Body of pancreas (tissue), 4 donors: ENCODE measurements around the gene NCOA1. TPM values are rescaled to one million over a fixed set of nuclear protein-coding genes. Genes with fewer than 3 reads are reported as not detected.

Experiments used
- ATAC-seq: fragments of 150-250 bp; one replicate; pipeline ENCODE4 v1.9.1; 2016
- DNase-seq, 4 donors: peaks; one replicate each; pipeline ENCODE4 v3.0.0-alpha.2; 2019
- H3K27ac ChIP-seq, 4 donors: fragments of 200-600 bp; sonication (generic); 1 replicate in 3 of 4; 2 replicates in 1 of 4; pipeline versions ENCODE4 v1.5.1 to v1.6.1; 2016 to 2019; ENCODE audit warnings: mild to moderate bottlenecking in 1 of 4, mixed read lengths in 1 of 4, moderate library complexity in 1 of 4
- H3K27me3 ChIP-seq, 2 donors: fragments of 200-600 bp; sonication (generic); one replicate each; pipeline ENCODE4 v1.6.0; 2016; ENCODE audit warnings: mild to moderate bottlenecking in 1 of 2
- H3K36me3 ChIP-seq, 2 donors: fragments of 200-600 bp; sonication (generic); replicated peaks in 1 of 2; 2 replicates each; pipeline ENCODE4 v1.5.1; 2016; ENCODE audit warnings: low read depth in 2 of 2; ENCODE audit not compliant: insufficient read depth in 1 of 2
- H3K4me1 ChIP-seq: fragments of 200-600 bp; sonication (generic); one replicate; pipeline ENCODE4 v1.6.0; 2016
- H3K4me3 ChIP-seq, 2 donors: fragments of 200-600 bp; sonication (generic); 1 replicate in 1 of 2; 2 replicates in 1 of 2; pipeline ENCODE4 v1.5.1; 2016 to 2019
- H3K9me3 ChIP-seq, 3 donors: fragments of 200-600 bp; sonication (generic); 1 replicate in 2 of 3; 2 replicates in 1 of 3; pipeline ENCODE4 v1.5.1; 2016
- POLR2A ChIP-seq, 3 donors: fragments of 450-650 bp; IDR thresholded peaks; one replicate each; pipeline ENCODE4 v1.6.1; 2016; ENCODE audit warnings: antibody characterized with exemption in 3 of 3, mild to moderate bottlenecking in 2 of 3
- WGBS, 2 donors: methylation state at CpG; one replicate each; pipeline ENCODE4 v1.1.5; 2017; 5-methylcytosine and 5-hydroxymethylcytosine counted together
- intact Hi-C: fragments of 100-400 bp; cut with DNase I; formaldehyde crosslinking; loops from one replicate; pipeline ENCODE4 v1.15.1; 2023
- total RNA-seq, 2 donors: library from RNA; depleted of rRNA; stranded (reverse); fragments of >200 nt; gene quantifications; one replicate each; pipeline ENCODE4 v1.1.0, GENCODE V29; 2016
- TF ChIP-seq, protein P1 (sequence below), 7 experiments: fragments of 450-650 bp in 4 of 7; fragments of 200-600 bp in 3 of 7; sonication (generic) in 3 of 7; IDR thresholded peaks; one replicate each; pipeline ENCODE4 v1.5.1; 2016 to 2019; ENCODE audit warnings: antibody characterized with exemption in 7 of 7

NCOA1 gene
- total RNA-seq, 2 donors from 2014 or later, result 22.1 to 38.7 TPM

DNA sequence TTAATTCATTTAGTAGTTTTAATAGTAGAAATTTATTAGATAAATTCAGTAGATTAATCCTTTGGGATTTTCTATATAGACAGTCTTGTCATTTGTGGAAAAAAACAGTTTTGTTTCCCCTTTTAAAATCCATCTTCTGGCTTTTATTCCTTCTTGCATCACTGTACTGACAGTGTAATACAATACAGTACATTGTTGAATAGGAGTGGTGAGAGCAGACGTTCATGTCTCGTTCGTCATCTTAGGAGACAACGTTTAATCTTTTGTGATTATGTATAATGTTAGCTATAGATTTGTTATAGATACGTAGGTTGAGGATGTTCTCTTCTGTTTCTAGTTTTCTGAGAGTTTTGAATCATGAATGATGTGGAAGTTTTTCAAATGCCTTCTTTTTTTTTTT lies 61.8 kb downstream of the NCOA1 start:
- no peaks in the 10 kb centered on the region for H3K9me3 ChIP-seq
- TF ChIP-seq POLR2A (IDR thresholded peaks at IDR 0.05), result no peak
- TF ChIP-seq, protein P1, sequence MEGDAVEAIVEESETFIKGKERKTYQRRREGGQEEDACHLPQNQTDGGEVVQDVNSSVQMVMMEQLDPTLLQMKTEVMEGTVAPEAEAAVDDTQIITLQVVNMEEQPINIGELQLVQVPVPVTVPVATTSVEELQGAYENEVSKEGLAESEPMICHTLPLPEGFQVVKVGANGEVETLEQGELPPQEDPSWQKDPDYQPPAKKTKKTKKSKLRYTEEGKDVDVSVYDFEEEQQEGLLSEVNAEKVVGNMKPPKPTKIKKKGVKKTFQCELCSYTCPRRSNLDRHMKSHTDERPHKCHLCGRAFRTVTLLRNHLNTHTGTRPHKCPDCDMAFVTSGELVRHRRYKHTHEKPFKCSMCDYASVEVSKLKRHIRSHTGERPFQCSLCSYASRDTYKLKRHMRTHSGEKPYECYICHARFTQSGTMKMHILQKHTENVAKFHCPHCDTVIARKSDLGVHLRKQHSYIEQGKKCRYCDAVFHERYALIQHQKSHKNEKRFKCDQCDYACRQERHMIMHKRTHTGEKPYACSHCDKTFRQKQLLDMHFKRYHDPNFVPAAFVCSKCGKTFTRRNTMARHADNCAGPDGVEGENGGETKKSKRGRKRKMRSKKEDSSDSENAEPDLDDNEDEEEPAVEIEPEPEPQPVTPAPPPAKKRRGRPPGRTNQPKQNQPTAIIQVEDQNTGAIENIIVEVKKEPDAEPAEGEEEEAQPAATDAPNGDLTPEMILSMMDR (IDR thresholded peaks at IDR 0.05), result no peak
- intact Hi-C loops, result no loop called here
- 82% methylated on average over 5 of the region's 5 CpGs for WGBS, 2 donors
- no peak overlapping the region for H3K27ac ChIP-seq
- peaks cover 0 to 1% of the 10 kb centered on the region in 2 donors for H3K36me3 ChIP-seq
- DNase-seq (no peak), ATAC-seq (no peak)
- H3K27me3 ChIP-seq, result no peaks in the 10 kb centered on the region
- no peak overlapping the region for H3K4me3 ChIP-seq
- no peaks in the 10 kb centered on the region for H3K4me1 ChIP-seq

DNA sequence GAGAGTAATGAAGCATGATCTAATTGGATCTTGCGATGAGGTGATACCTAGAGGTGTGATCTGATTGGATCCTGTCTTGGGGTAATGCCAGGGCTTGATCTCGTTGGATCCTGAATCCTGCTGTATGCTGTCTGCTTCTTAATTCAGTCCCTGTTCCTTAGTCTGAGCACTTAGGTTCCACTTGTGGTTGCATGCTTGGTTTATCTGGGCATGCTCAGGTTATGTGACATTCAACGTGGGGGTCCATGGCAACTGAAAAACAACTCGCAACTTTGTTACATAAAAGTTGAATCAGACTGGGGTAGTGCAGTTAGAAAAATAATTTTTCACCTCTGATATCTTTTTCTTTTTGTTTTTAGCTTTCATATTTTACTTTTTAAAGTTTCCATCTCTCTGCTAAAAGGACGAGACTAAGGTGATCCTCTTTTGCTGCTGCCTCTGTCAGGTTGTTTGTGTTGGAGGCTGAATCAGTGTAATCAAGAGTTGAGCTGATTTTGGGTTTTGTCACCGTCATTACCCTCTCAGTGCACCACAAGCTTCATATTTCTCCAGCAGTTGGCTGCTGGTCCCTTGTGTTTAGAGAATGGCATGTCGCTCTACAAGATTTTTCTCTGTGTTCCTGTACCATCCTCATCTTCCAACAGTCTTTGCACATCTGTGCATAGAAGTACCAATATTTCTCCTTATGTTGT lies 67.9 kb downstream of the NCOA1 start:
- Histone ChIP-seq H3K9me3 (no peaks in the 10 kb centered on the region), H3K4me1 (peaks cover 17% of the 10 kb centered on the region), H3K36me3 (peaks cover 0 to 1% of the 10 kb centered on the region in 2 donors), H3K4me3 (no peak overlapping the region), H3K27me3 (no peaks in the 10 kb centered on the region), H3K27ac (no peak overlapping the region)
- intact Hi-C loops, result no loop called here
- no peak for TF ChIP-seq POLR2A (IDR thresholded peaks at IDR 0.05)
- TF ChIP-seq, protein P1 (IDR thresholded peaks at IDR 0.05), result no peak
- ATAC-seq (no peak), DNase-seq (no peak)
- 86 to 95% methylated on average over 7 of the region's 7 CpGs for WGBS, 2 donors

DNA sequence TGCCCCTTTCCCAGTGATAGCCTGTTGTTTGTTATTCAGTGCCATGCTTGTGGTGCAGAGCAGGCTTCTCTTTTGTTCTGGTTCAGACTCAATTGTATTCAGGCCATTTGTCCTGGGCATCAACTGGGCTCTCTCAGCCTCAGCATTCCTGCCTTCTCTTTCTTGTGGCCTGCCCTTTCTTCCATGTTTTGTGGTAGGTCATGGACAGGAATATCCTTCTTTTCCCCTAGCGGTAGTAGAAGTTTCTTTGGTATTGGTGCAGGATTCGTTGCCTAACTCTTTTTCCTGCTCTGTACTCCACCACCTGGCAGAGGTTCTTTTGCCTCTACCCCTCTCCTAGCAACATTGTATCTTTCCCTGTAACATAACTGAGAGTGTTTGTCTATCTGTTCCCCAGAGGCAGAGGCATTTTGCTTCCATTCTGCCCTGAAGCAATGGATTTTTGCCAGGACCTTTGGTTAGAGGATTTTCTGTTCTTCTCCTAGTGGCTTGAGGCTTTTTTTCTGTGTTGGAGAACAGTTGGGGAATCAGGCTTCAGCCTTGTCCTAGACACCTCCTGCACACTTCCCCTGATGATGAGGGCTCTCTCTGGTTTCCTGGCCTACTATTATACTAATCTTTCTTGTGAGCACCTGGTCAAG lies 68.5 kb downstream of the NCOA1 start:
- ATAC-seq, result no peak
- peaks cover 0 to 1% of the 10 kb centered on the region in 2 donors for H3K36me3 ChIP-seq
- WGBS, 2 donors, result 91 to 96% methylated on average over 2 of the region's 2 CpGs
- no peak overlapping the region for H3K4me3 ChIP-seq
- no peak for TF ChIP-seq POLR2A (IDR thresholded peaks at IDR 0.05)
- TF ChIP-seq, protein P1 (IDR thresholded peaks at IDR 0.05), result no peak
- no peak overlapping the region for H3K27ac ChIP-seq
- H3K4me1 ChIP-seq, result peaks cover 17% of the 10 kb centered on the region
- no peak for DNase-seq
- intact Hi-C loops, result no loop called here
- no peaks in the 10 kb centered on the region for H3K27me3 ChIP-seq
- H3K9me3 ChIP-seq, result no peaks in the 10 kb centered on the region

DNA sequence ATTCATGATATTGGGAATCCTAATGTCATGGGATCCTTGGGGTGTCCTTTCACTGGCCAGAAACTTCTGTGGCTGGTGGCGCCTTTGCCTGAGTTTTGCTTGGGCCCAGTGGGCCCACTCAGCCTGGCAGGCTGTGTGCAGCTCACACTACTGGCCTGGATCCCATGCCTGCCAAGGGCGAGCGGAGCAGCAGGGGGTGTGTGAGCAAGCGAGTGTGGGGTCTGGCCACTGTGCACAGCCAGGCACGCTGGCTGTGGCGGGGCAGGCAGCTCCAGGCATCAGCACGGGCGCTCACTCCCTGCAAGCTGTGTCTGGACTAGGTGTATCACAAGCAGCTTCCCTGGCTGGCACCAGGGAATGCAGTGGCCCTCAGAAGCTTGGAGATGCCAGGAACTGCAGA lies 74.5 kb downstream of the NCOA1 start:
- Histone ChIP-seq H3K36me3 (no peaks in the 10 kb centered on the region), H3K27ac (no peak overlapping the region), H3K9me3 (no peaks in the 10 kb centered on the region), H3K4me1 (peaks cover 23% of the 10 kb centered on the region), H3K27me3 (no peaks in the 10 kb centered on the region), H3K4me3 (no peak overlapping the region)
- intact Hi-C loops, result no loop called here
- DNase-seq (no peak), ATAC-seq (no peak)
- TF ChIP-seq, protein P1 (IDR thresholded peaks at IDR 0.05), result no peak
- TF ChIP-seq POLR2A (IDR thresholded peaks at IDR 0.05), result no peak
- 86 to 96% methylated on average over 1 to 8 of the region's 8 CpGs for WGBS, 2 donors
